Right renal pelvis (tissue), 4 donors: Measurements from ENCODE around the gene PRPS1. TPM values are rescaled to one million over a fixed set of nuclear protein-coding genes. Genes with fewer than 3 reads are reported as not detected.

Experiments used
- polyA plus RNA-seq, 4 donors: library from polyadenylated mRNA; unstranded; fragments of 120-200 nt; gene quantifications; one replicate each; pipeline ENCODE4 v1.2.1, GENCODE V29; 2013; ENCODE audit not compliant: insufficient read length in 4 of 4

The PRPS1 gene
- polyA plus RNA-seq, 4 donors = 52.6 to 56.6 (median 55.3) TPM

Other genes with a start within 250 kb of the PRPS1 start
- gene FRMPD3, start 178.9 kb upstream of the PRPS1 start, polyA plus RNA-seq = under 1 TPM; 0.25 to 0.43 (median 0.41) TPM
- gene TSC22D3, start 147.3 kb downstream of the PRPS1 start, polyA plus RNA-seq = 100 to 1,000 TPM; 124 to 136 (median 130) TPM
- under 1 TPM in 2 of 4 donors, not detected in 2; 0.05 to 0.08 TPM for gene NCBP2L, start 149.2 kb downstream of the PRPS1 start, polyA plus RNA-seq
- 10 to 100 TPM; 10.9 to 13.0 (median 11.9) TPM for gene MID2, start 197.4 kb downstream of the PRPS1 start, polyA plus RNA-seq